ENCODE data around the gene UACA. TPM values are rescaled to one million over a fixed set of nuclear protein-coding genes. Genes with fewer than 3 reads are reported as not detected.

Gene UACA
- total and polyA plus RNA-seq, 2 experiments from 2014 or later: 64.0 to 135 TPM

DNA sequence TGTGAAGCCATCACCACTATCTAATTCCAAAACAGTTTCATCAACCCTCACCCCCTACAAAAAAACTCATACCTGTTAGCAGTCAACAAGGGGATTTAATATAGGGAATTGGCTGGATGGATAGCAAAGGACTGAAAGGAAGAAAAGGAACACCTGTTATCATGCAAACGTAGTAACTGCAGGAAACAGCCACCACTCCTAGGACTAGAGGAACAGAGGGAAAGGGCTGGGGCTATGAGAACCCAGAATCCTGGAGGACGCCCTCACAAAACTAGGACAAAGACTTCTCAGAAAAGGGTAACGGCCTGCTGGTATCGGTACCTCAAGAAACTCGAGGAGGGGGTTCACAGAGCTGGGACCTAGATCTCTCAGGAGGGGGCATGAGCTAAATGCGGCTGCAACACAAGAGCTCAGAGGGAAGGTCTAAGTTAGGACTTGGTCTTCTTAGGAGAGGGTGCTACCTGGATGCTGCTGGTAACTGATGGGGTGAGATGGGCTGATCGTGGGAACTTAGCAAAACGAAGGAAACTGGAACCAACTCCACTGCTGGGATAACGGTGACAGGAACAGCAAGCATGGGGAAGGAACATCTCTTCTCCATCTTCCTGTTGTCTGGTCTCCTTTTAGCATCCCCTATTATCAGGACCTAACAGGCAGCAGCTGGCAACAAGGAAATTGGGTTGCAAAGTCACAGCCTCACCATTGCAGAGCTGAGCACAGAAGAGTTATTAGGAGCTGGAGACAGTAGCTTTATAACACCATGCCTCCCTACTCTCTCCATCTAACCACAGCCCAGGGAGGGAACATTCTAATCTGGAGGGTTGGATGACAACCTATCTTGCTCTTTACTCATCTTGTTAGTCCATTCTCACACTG is 147.7 kb downstream of the UACA start:
- Histone ChIP-seq H3K27me3 (replicated peaks; ENCODE audit: insufficient read depth) (no peaks in the 10 kb centered on the region), H3K4me3 (no peak overlapping the region), H4K20me1 (ENCODE audit: insufficient read depth) (no peaks in the 10 kb centered on the region), H3K36me3 (ENCODE audit: low read depth) (no peaks in the 10 kb centered on the region), H3K9me3 (ENCODE audit: low read depth) (no peaks in the 10 kb centered on the region), H3F3A (ENCODE audit: insufficient read depth) (no peaks in the 10 kb centered on the region), H3K4me2 (ENCODE audit: unreplicated experiment) (no peak overlapping the region), H3K9me2 (ENCODE audit: insufficient read depth) (no peaks in the 10 kb centered on the region), H3K4me1 (ENCODE audit: insufficient read depth) (no peaks in the 10 kb centered on the region), H3K27ac (no peak overlapping the region), H3K9ac (no peak overlapping the region), H2AFZ (no peak overlapping the region), H3K79me2 (ENCODE audit: insufficient read depth) (no peaks in the 10 kb centered on the region)
- in situ Hi-C loops (cut with MboI): no loop called here
- no peak for DNase-seq
- TF ChIP-seq EZH2 (IDR thresholded peaks at IDR 0.05; ENCODE audit: insufficient read depth, poor library complexity, severe bottlenecking): no peak
- WGBS, 2 experiments (ENCODE audit: low coverage in 1 of 2, low lambda C conversion rate in 2 of 2, missing lambda C conversion rate in 2 of 2): 82 to 92% methylated on average over 9 of the region's 9 CpGs

DNA sequence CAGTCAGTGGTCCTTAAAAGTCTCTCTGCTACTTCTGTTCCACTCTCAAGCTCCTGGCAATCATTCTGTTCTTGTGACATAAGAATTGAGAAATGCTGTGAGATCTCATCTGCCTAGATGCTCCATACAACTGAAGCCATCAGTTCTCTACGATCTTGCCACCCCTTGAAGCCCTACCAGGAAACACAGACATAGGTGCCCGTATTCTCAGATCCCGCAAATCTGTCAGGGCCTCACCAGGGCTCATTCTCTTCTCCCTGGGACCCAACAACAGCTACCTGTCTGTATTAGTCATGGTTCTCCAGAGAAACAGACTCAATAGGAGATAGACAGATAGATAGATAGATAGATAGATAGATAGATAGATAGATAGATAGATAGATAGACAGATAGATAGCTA is 149.1 kb downstream of the UACA start:
- Histone ChIP-seq H4K20me1 (ENCODE audit: insufficient read depth) (no peaks in the 10 kb centered on the region), H3K4me3 (no peak overlapping the region), H3K9me3 (ENCODE audit: low read depth) (no peaks in the 10 kb centered on the region), H3F3A (ENCODE audit: insufficient read depth) (no peaks in the 10 kb centered on the region), H3K27me3 (replicated peaks; ENCODE audit: insufficient read depth) (no peaks in the 10 kb centered on the region), H3K4me2 (ENCODE audit: unreplicated experiment) (no peak overlapping the region), H3K9ac (no peak overlapping the region), H3K79me2 (ENCODE audit: insufficient read depth) (no peaks in the 10 kb centered on the region), H3K4me1 (ENCODE audit: insufficient read depth) (no peaks in the 10 kb centered on the region), H3K9me2 (ENCODE audit: insufficient read depth) (no peaks in the 10 kb centered on the region), H3K27ac (no peak overlapping the region), H3K36me3 (ENCODE audit: low read depth) (no peaks in the 10 kb centered on the region), H2AFZ (no peak overlapping the region)
- TF ChIP-seq EZH2 (IDR thresholded peaks at IDR 0.05; ENCODE audit: insufficient read depth, poor library complexity, severe bottlenecking) (no peak), EZH2phosphoT487 (IDR thresholded peaks at IDR 0.05; ENCODE audit: insufficient read depth, low read depth) (no peak)
- DNase-seq: no peak
- in situ Hi-C loops (cut with MboI): no loop called here
- WGBS, 2 experiments (ENCODE audit: low coverage in 1 of 2, low lambda C conversion rate in 2 of 2, missing lambda C conversion rate in 2 of 2): 97 to 98% methylated on average over 3 of the region's 3 CpGs

DNA sequence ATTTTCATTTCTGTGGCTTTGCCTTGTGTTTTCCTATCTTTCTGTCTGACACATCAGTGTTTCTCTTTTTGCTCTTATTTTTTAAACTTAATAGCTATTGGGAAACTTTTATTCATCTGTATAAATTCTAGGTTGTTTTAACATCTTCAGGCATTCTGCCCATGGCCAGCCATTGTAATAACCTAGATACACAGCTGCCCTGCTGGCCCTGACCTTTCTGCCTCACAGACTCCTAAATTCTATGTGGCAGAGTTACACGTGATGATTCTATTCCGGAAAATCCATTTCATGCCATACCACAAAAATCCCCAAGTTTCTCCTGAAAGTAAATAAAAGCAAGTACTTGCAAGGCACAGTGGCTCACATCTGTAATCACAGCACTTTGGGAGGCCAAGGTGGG is 150.1 kb downstream of the UACA start:
- H2AFZ ChIP-seq: no peak overlapping the region
- no peaks in the 10 kb centered on the region for H3K36me3 ChIP-seq (ENCODE audit: low read depth)
- H3K27ac ChIP-seq: no peak overlapping the region
- no peak overlapping the region for H3K4me3 ChIP-seq
- no peak for DNase-seq
- H3K9ac ChIP-seq: no peak overlapping the region
- WGBS, 2 experiments (ENCODE audit: low coverage in 1 of 2, low lambda C conversion rate in 2 of 2, missing lambda C conversion rate in 2 of 2): 83% methylated on average over 2 of the region's 2 CpGs
- no peak overlapping the region for H3K4me2 ChIP-seq (ENCODE audit: unreplicated experiment)
- H3K9me3 ChIP-seq (ENCODE audit: low read depth): no peaks in the 10 kb centered on the region
- no peaks in the 10 kb centered on the region for H3K9me2 ChIP-seq (ENCODE audit: insufficient read depth)
- no peaks in the 10 kb centered on the region for H3K4me1 ChIP-seq (ENCODE audit: insufficient read depth)
- H3K79me2 ChIP-seq (ENCODE audit: insufficient read depth): no peaks in the 10 kb centered on the region
- TF ChIP-seq EZH2 (IDR thresholded peaks at IDR 0.05; ENCODE audit: insufficient read depth, poor library complexity, severe bottlenecking) (no peak), EZH2phosphoT487 (IDR thresholded peaks at IDR 0.05; ENCODE audit: insufficient read depth, low read depth) (no peak)
- H4K20me1 ChIP-seq (ENCODE audit: insufficient read depth): no peaks in the 10 kb centered on the region
- H3F3A ChIP-seq (ENCODE audit: insufficient read depth): no peaks in the 10 kb centered on the region
- H3K27me3 ChIP-seq (replicated peaks; ENCODE audit: insufficient read depth): no peaks in the 10 kb centered on the region
- in situ Hi-C loops (cut with MboI): no loop called here

DNA sequence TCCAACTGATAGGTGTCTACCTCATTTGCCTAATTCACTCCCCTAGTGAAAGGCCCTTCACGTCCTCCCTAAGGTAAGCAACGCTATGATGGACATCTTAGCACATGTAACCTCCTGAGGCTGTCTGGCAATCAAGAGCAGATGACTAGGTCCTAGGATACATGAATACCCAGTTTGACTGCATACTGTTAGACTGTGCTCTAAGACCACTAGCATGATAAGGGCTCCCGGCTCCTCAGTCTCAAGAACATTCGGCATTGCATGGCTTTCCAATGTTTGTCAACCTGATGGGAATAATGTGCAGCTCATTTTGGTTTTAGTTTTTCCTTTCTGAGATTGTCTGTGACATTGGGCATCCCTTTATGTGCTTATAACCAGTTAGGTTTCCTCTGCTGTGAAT is 152.1 kb downstream of the UACA start:
- Histone ChIP-seq H3K27me3 (replicated peaks; ENCODE audit: insufficient read depth) (0 out of 2 replicates have a peak, but pooled peaks cover 4% of the 10 kb centered on the region), H3K36me3 (ENCODE audit: low read depth) (no peaks in the 10 kb centered on the region), H4K20me1 (ENCODE audit: insufficient read depth) (no peaks in the 10 kb centered on the region), H3K4me2 (ENCODE audit: unreplicated experiment) (no peak overlapping the region), H2AFZ (no peak overlapping the region), H3K9ac (no peak overlapping the region), H3F3A (ENCODE audit: insufficient read depth) (no peaks in the 10 kb centered on the region; the same call in 1 of the 2 replicates), H3K9me2 (ENCODE audit: insufficient read depth) (no peaks in the 10 kb centered on the region), H3K27ac (no peak overlapping the region), H3K4me3 (no peak overlapping the region), H3K79me2 (ENCODE audit: insufficient read depth) (no peaks in the 10 kb centered on the region), H3K4me1 (ENCODE audit: insufficient read depth) (no peaks in the 10 kb centered on the region), H3K9me3 (ENCODE audit: low read depth) (no peaks in the 10 kb centered on the region)
- TF ChIP-seq EZH2 (IDR thresholded peaks at IDR 0.05; ENCODE audit: insufficient read depth, poor library complexity, severe bottlenecking) (no peak), EZH2phosphoT487 (IDR thresholded peaks at IDR 0.05; ENCODE audit: insufficient read depth, low read depth) (no peak)
- WGBS, 2 experiments (ENCODE audit: low coverage in 1 of 2, low lambda C conversion rate in 2 of 2, missing lambda C conversion rate in 2 of 2): 91 to 94% methylated on average over 4 of the region's 4 CpGs
- no peak for DNase-seq
- in situ Hi-C loops (cut with MboI): no loop called here

Measured in GM23248 (cell line).